Keratinocyte (primary cell): Measurements from ENCODE around the gene TYSND1.

Experiments
- CTCF ChIP-seq, 3 experiments: IDR thresholded peaks in 1 of 3; conservative IDR thresholded peaks in 1 of 3; optimal IDR thresholded peaks in 1 of 3; 2 replicates in 2 of 3; 3 replicates in 1 of 3; pipeline versions ENCODE3 to v1.5.1; 2011; ENCODE audit warnings: low read length in 3 of 3, mild to moderate bottlenecking in 3 of 3, moderate library complexity in 2 of 3, control low read depth in 1 of 3, inconsistent platforms in 1 of 3; ENCODE audit not compliant: insufficient read depth in 2 of 3; ENCODE audit errors: extremely low read depth in 1 of 3
- EZH2 ChIP-seq: IDR thresholded peaks from one replicate; pipeline ENCODE4 v1.6.1; 2012; ENCODE audit warnings: inconsistent platforms, mild to moderate bottlenecking, low read length, moderate library complexity

GRCh38 chr10:70145666-70146488, 623 bp downstream of the TYSND1 start:
- peak in 2 of 3 experiments; percentile 39 to 60 for TF ChIP-seq CTCF (optimal IDR thresholded peaks at IDR 0.05 in 1 of 3, IDR thresholded peaks at IDR 0.05 in 1 of 3, conservative IDR thresholded peaks at IDR 0.05 in 1 of 3; ENCODE audit: extremely low read depth in 1 of 3, insufficient read depth in 2 of 3, low read length in 3 of 3)
- TF ChIP-seq EZH2: no peak
